ENCODE measurements around the gene RABIF.

GRCh38 chr1:202848191-202848542, 40.8 kb downstream of the RABIF start:
- TF ChIP-seq, protein P1, sequence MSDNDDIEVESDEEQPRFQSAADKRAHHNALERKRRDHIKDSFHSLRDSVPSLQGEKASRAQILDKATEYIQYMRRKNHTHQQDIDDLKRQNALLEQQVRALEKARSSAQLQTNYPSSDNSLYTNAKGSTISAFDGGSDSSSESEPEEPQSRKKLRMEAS (IDR thresholded peaks at IDR 0.05; ENCODE audit: low read depth, low read length) = no peak
- TF ChIP-seq TARDBP (IDR thresholded peaks at IDR 0.05; ENCODE audit: borderline replicate concordance) (no peak), SUZ12 (IDR thresholded peaks at IDR 0.05; ENCODE audit: unreplicated experiment) (no peak), RELB (IDR thresholded peaks at IDR 0.05; ENCODE audit: low read depth) (no peak), EGR1 (IDR thresholded peaks at IDR 0.05; ENCODE audit: borderline replicate concordance in 1 of 2, low read depth in 2 of 2, low read length in 2 of 2) (peak in 1 of 2 experiments; percentile 29; a peak in 1 of 3 replicates), CHD1 (IDR thresholded peaks at IDR 0.05; ENCODE audit: low read depth, low read length) (no peak), ETV6 (conservative IDR thresholded peaks at IDR 0.05 in 1 of 2, IDR thresholded peaks at IDR 0.05 in 1 of 2; ENCODE audit: borderline replicate concordance in 1 of 2, low read depth in 1 of 2) (no peak), RCOR1 (conservative IDR thresholded peaks at IDR 0.05; ENCODE audit: low read depth, low read length) (no peak), CTCF (IDR thresholded peaks at IDR 0.05 in 2 of 3, conservative IDR thresholded peaks at IDR 0.05 in 1 of 3; ENCODE audit: control insufficient read depth in 2 of 3, extremely low read depth in 1 of 3, insufficient read depth in 1 of 3, low read depth in 3 of 3, low read length in 3 of 3) (no peak), POLR2AphosphoS5 (IDR thresholded peaks at IDR 0.05; ENCODE audit: low read length) (no peak), POLR2A (IDR thresholded peaks at IDR 0.05; ENCODE audit: low read depth, low read length) (no peak), RUNX3 (IDR thresholded peaks at IDR 0.05; ENCODE audit: low read length) (no peak), SMC3 (IDR thresholded peaks at IDR 0.05; ENCODE audit: borderline replicate concordance, low read length) (no peak)

Measured in GM12878 (cell line).